Activated T-cell treated with anti-CD3 and anti-CD28 coated beads for 48 hours (primary cell): ENCODE results near the gene MEX3A.

Source experiments
- DNase-seq: peaks from one replicate; pipeline ENCODE4 v3.0.0-alpha.2; 2020; ENCODE audit warnings: low read depth

MEX3A gene

GRCh38 chr1:156102633-156103511, 20.6 kb upstream of the MEX3A start:
- no peak for DNase-seq

DNA sequence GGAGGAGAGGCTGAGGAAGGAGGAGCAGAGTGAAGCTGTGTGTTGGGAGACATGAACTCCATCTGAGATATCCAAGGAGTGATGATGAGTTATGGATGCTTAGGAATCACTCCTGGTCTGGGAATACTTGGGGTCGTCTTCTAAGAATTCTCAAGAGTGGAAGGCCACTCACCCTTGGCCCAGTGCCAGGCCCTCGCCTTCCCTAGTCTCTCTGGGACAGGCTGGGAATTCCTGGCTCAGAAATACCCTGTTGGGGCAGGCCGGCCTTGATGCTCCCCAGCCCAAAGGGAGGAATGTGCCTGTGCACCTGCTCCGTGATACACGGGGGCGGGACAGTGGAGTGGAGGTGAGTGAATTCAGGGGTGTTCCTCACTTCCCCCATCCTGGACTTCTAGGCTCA, 19.6 kb upstream of the MEX3A start:
- DNase-seq = no peak

DNA sequence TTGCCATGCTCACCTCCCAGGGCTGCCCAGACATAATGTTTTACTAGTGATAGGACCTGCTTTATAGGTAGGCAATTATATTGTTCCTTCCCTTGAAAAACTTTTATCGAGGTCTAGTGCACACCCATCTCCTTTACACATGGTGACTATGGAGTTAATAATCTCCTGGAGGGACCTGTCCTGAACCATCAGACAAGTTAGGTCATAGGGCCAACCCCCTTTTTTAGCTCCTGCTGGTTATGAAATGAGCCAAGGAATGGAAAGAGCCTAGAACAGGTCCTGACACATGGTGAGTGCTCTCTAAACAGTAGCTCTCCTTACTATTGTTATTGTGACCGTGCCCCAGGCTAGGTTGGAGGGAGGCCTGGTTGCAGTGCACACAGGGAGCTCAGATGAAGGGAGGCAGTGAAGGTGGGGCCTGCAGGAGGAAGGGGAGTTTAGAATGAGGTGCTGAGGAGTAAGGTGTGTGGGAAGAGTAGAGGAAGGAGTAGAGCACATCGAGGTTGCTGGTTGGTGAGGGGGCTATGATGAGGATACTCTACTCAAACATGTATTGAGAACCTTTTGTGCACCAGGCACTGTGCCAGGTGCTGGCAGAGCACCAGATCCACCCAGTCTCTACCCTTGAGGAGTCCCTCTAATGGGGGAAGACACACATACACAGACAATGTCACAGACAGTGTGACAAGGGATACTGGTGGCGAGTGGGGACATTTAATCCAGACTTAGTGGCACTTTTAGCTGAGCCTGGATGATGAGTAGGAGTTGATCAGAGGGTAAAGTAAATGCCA, 18.1 kb upstream of the MEX3A start:
- DNase-seq = no peak

DNA sequence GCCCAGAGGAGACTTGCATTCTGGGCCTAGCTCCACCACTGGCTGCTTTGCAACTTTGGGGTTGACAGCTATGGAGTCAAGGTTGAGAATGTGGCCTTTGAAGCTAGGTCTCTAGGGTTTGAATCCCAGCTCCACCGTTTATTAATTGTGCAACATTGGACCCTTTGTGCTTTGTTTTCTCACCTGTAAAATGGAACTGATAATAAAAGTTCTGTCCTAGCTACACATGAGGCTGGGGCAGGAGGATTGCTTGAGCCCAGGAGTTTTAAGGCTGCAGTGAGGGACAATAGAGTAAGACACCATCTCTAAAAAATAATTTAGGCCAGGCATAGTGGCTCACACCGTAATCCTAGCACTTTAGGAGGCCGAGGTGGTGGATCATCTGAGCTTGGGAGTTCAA, 17.0 kb upstream of the MEX3A start:
- DNase-seq = no peak

DNA sequence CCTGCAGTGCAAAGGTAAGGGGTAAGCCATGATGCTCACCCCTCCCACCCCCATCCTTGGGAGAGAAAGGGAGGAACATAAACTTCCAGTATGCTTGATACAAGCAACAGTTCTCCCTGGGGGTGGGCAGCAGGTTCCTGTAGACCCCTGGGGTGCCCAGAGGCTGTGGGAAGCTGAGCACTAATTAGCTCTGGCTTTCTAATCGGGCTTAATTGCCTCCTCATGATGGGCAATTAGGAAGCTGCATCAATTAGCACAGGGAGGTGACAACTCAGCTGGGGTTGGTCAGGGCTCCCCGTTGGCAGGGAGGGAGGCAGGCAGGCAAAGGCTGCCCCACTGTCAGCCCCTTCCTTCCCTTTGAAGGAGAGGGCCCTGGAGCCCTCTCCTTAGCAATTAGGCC, 16.5 kb upstream of the MEX3A start:
- no peak for DNase-seq

DNA sequence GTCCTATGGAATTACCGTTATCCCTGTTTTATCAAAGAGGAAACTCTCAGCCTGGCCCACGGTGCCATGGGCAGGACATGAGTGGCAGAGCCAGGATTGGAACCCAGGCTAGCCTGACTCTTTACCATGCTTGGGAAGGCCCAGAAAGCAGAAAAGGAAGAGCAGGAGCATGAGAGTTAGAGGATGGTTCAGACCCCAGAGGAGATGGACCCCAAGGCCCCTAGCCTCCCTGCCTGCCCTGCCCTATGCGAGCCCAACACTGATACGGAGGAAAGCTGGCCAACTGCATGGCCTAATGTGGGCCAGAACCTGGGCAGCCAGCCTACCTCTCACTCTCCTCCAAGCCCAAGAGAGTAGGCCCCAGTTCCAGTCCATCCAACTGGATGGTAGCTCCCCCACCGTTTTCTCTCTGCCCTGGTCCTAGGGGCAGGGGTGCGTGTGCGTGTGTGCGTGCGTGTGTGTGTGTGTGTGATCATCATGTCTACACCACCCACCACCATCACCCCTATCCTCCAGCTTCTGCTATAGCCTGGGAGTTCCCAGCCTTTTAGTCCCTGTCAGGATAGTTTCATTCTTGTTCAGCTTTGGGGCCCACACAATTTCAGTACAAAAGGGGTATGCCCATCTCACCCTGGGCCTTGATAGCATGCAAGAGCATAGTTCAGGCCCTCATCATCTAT, 15.4 kb upstream of the MEX3A start:
- DNase-seq = peak; percentile 50

DNA sequence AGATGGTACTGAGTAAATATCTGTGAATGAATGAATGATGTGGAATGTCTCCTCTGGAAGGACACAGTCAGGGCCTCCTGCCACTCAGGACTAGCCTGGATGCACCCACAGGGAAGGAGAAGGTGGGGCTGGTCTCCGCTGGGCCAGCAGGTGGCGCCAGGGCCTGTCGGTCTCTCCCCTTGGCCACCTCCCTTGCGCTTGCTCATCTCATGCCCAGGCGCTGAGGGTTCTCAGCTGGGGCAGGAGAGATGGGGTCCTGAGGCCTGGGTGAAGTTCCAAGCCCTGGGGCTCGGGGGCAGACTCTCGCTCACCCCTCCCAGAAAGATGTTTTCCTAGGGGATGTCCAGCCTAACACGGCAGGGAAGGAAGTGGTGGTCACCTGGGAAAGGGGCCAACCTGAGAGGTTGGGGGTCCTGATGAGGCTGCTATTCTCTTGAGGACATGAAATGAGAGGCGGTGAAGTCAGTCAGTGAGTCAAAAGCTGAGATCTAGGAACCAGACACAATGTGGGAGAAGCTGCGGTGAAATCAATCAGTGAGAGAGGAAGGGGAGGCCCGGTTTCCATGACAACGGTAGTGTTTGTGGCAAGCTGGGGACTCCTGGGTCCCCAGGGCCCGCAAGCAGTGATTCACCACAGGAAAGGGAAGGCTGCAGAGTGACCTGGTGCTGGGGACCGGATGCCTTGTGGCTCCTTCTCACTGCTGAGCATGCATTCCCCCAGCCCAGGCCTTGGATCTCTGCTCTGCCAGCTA, 14.6 kb upstream of the MEX3A start:
- DNase-seq = peak; percentile 91

DNA sequence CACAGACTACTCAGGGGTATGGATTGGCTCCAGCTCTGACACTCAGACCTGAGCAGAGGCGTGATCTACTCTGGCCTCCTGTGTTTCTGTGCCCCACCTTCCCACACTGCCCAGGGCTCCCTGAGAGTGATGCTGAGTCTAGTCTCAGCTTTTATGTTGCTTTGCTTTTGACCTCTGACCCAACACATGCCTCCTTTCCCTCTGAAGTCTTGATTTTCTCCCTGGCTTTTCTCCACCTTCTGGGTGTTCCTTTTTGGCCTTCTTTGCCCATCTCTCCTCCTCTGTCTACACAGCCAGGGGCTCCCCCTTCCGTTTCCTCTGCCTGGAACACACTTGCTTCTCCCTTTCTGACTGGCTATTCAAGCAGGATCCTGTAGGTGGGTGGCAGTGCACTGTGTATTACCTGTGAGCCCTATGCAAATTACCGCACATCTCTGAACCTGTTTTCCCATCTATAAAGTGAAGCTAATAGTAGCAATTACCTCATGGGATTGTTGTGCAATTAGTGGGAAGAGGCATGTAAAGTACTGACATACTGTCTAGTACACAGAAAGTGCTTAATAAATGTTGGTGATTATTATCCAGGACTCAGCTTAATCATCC, 13.7 kb upstream of the MEX3A start:
- no peak for DNase-seq

GRCh38 chr1:156091610-156092009, 9.3 kb upstream of the MEX3A start:
- DNase-seq = no peak

DNA sequence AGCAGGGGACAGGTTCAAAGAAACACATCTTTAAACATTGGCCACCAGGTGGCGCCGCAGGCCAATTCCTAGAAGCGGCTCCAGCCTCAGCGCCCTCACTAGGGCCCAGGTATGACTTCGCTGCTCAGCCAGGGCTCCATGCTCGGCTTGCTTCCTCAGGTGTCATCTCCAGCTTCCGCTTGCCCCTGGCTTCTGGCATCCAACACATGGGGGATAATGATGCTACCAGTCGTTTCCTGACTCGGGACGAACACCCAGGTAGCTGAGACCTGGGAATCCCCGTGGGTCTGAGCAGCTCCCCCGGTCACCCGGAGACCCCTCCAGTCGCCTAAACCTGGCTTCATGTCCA, 8.5 kb upstream of the MEX3A start:
- DNase-seq = peak; percentile 85

GRCh38 chr1:156090138-156090839, 8.0 kb upstream of the MEX3A start:
- DNase-seq = no peak

GRCh38 chr1:156089704-156090103, 7.4 kb upstream of the MEX3A start:
- DNase-seq = no peak

- DNase-seq = no peak
Measured at GRCh38 chr1:156086256-156086662, 4.0 kb upstream of the MEX3A start.

DNA sequence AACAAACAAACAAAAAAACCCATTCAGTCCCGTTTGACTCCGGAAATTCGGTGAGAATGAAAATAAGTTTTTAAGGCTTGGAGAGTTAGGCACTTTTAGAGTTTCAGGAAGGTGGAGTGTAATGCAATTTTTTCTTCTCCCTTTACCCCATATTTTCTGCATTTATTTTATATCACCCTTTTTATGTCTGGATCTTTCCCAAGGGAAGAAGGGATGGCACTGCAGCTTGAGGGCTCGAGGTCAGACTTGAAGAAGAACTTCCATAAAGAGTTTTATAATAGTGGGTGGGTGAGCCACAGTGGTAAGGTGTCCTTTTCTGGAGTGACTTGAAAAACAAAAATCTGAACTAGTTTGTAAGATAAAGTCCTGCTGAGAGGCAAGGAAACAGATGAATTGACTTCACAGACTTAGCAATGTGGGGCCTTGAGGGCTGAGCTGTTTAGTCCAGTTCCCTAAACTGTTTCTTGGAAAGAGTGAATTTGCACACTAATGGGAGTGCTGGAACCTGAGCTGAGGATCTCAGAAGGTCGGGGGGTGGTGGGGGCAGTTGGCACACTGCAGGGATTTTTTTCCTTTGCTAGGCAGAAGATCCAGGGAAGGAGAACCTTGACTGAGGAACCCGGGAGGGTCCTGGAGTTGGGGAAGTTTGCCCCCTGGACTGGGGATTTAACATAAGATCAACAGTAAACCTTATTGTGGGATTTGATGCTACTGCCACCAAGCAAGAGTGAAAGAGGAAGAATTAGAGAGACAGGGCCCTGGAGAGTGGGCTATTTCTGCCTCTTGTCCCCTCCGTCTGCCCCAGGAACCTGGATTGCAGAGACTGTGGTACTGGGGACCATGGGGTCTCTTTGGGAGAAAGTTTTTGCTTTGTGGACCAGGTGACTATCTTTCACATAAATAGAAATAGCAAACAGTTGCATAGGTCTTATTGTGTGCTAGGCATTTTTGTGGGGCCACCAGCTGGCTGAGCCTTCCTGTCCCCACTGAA, 1.8 kb upstream of the MEX3A start:
- DNase-seq = no peak

- DNase-seq = no peak
Measured at GRCh38 chr1:156081917-156082308, 352 bp downstream of the MEX3A start.

GRCh38 chr1:156081180-156081916, 917 bp downstream of the MEX3A start:
- no peak for DNase-seq

GRCh38 chr1:156080863-156081179, 1.4 kb downstream of the MEX3A start:
- no peak for DNase-seq

DNA sequence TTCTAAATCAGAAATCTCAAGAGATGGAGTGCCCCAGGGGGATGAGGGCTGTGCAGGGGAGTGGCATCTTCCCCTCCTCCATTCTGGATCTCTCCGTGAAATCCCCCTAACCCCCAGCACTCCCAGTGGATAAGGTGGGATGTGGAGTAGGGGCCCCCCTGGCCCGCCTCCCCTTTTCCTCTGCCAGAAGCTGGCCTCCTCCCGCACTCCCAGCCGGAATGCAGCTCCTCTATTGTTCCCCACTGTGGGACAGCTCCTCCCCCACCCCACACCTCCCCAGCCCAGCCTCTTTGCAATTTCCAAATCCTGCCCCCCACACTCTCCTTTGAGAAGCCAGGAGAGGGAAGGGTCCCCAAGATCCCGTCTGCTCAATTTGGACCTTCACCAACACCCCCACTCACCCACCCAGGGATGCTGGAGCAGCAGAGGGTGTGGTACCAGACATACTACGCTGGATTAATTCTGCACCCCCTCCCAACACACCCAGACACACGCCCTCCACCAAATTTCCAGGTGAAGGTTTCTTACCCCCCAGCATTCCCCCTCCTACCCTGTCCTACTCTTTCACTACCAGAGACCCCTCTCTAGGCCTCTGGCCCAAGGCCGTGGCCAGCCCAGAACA, 1.9 kb downstream of the MEX3A start:
- no peak for DNase-seq

DNA sequence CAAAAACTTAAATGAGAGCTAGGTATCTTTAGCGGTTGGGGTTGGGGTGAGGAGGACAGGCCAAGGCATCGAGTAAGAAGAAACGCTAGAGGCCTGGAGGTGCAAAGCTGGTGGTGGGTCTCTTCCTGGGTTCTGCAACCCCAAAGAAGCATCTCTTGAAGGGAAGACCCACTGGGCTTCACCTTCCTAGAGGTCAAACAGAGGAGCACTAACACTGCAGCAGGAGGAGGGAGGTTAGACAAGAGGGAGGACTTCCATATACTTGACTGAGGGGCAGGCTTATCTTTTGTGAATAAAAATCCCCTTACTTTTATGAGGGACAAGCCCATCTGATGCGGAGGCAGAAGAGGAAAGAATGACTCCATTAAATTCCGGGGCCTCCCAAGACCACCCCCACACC, 2.5 kb downstream of the MEX3A start:
- no peak for DNase-seq
